H1 (cell line): ENCODE data around the gene LDLRAD4. TPM values are rescaled to one million over a fixed set of nuclear protein-coding genes. Genes with fewer than 3 reads are reported as not detected.

Experiments
- CTCF ChIA-PET: fragments of 300-600 bp; sonication (Branson Sonifier 250); formaldehyde crosslinking; loops from one replicate; lab custom pipeline; 2021; ENCODE audit not compliant: partially characterized antibody; lab: Charles Lee
- POLR2A ChIA-PET: fragments of 300-600 bp; sonication (Branson Sonifier 250); formaldehyde crosslinking; loops from one replicate; lab custom pipeline; 2021; ENCODE audit warnings: inconsistent platforms; ENCODE audit not compliant: partially characterized antibody; lab: Charles Lee
- DNase-seq, 2 experiments: peaks; one replicate each; pipeline versions ENCODE4 v3.0.0 to v3.0.0-alpha.2; 2010 to 2022; ENCODE audit warnings: low spot score in 2 of 2, low read depth in 1 of 2, mixed read lengths in 1 of 2
- FAIRE-seq: peaks from 2 replicates; lab custom pipeline; 2011; peaks lifted over from hg19 to GRCh38; lab: Jason Lieb, UNC
- H2AFZ ChIP-seq: 2 replicates; pipeline ENCODE4 v1.8.1; 2012; ENCODE audit warnings: low read length, inconsistent platforms
- H2AK5ac ChIP-seq: 2 replicates; pipeline ENCODE4 v1.6.1; 2013; ENCODE audit warnings: low read depth, low read length
- H2BK120ac ChIP-seq: replicated peaks from 2 replicates; pipeline ENCODE3; 2013; ENCODE audit warnings: low read depth, low read length, inconsistent platforms
- H2BK12ac ChIP-seq: 2 replicates; pipeline ENCODE4 v1.6.1; 2013; ENCODE audit warnings: low read depth, low read length
- H2BK15ac ChIP-seq: 2 replicates; pipeline ENCODE4 v1.6.1; 2013; ENCODE audit warnings: low read length
- H2BK20ac ChIP-seq: 2 replicates; pipeline ENCODE4 v1.6.1; 2013; ENCODE audit warnings: low read length
- H2BK5ac ChIP-seq: 2 replicates; pipeline ENCODE4 v1.6.1; 2013; ENCODE audit warnings: low read depth, low read length
- H3K14ac ChIP-seq: 2 replicates; pipeline ENCODE4 v1.6.1; 2013; ENCODE audit warnings: inconsistent platforms; ENCODE audit not compliant: insufficient read length
- H3K18ac ChIP-seq: 2 replicates; pipeline ENCODE4 v1.6.1; 2013; ENCODE audit warnings: low read length; ENCODE audit errors: extremely low read depth
- H3K23ac ChIP-seq: 2 replicates; pipeline ENCODE4 v1.6.1; 2013; ENCODE audit warnings: inconsistent platforms; ENCODE audit not compliant: insufficient read length
- H3K23me2 ChIP-seq: 2 replicates; pipeline ENCODE4 v1.6.1; 2013; ENCODE audit warnings: low read depth, low read length
- H3K27ac ChIP-seq: 2 replicates; pipeline ENCODE4 v1.6.1; 2011; ENCODE audit warnings: low read depth, low read length, inconsistent platforms
- H3K27me3 ChIP-seq, 4 experiments: replicated peaks in 1 of 4; 1 replicate in 1 of 4; 2 replicates in 3 of 4; pipeline versions ENCODE4 v1.6.1 to v1.8.1; 2011 to 2013; ENCODE audit warnings: low read length in 3 of 4, mild to moderate bottlenecking in 3 of 4, inconsistent platforms in 2 of 4, mixed read lengths in 2 of 4, moderate library complexity in 1 of 4; ENCODE audit not compliant: control insufficient read depth in 3 of 4, insufficient read depth in 3 of 4; ENCODE audit errors: extremely low read depth in 1 of 4
- H3K36me3 ChIP-seq, 4 experiments: 2 replicates each; pipeline versions ENCODE4 v1.6.1 to v1.8.1; 2011 to 2013; ENCODE audit warnings: mild to moderate bottlenecking in 4 of 4, low read length in 3 of 4, moderate library complexity in 2 of 4, control low read depth in 1 of 4, inconsistent platforms in 1 of 4; ENCODE audit not compliant: insufficient read depth in 4 of 4, control insufficient read depth in 2 of 4
- H3K4ac ChIP-seq: replicated peaks from 2 replicates; pipeline ENCODE3; 2013; ENCODE audit warnings: low read length, low read depth, mixed read lengths, inconsistent platforms; ENCODE audit not compliant: insufficient read length
- H3K4me1 ChIP-seq, 4 experiments: replicated peaks in 1 of 4; 1 replicate in 1 of 4; 2 replicates in 3 of 4; pipeline versions ENCODE4 v1.6.1 to v1.8.1; 2011 to 2013; ENCODE audit warnings: low read length in 3 of 4, inconsistent platforms in 2 of 4, mixed read lengths in 1 of 4; ENCODE audit not compliant: insufficient read depth in 4 of 4, control insufficient read depth in 3 of 4
- H3K4me2 ChIP-seq, 2 experiments: 2 replicates each; pipeline versions ENCODE4 v1.6.1 to v1.8.1; 2011 to 2013; ENCODE audit warnings: low read depth in 2 of 2, low read length in 2 of 2, control low read depth in 1 of 2, inconsistent platforms in 1 of 2, mild to moderate bottlenecking in 1 of 2; ENCODE audit not compliant: insufficient read depth in 1 of 2
- H3K4me3 ChIP-seq, 4 experiments: fragments of 200-600, 300-600 bp in 1 of 4; sonication (generic), shearing (Covaris generic), sonication (Bioruptor Twin) in 1 of 4; 2 replicates each; pipeline versions ENCODE4 v1.5.1 to v1.8.1; 2011 to 2016; ENCODE audit warnings: low read length in 4 of 4, low read depth in 3 of 4, control low read depth in 2 of 4, inconsistent platforms in 2 of 4, mild to moderate bottlenecking in 2 of 4, mixed read lengths in 1 of 4, moderate library complexity in 1 of 4; ENCODE audit not compliant: insufficient read depth in 2 of 4; ENCODE audit errors: extremely low read depth in 1 of 4
- H3K56ac ChIP-seq: replicated peaks from 2 replicates; pipeline ENCODE3; 2013; ENCODE audit warnings: low read depth, mild to moderate bottlenecking, mixed read lengths, low read length, inconsistent platforms; ENCODE audit not compliant: insufficient read length
- H3K79me1 ChIP-seq: 2 replicates; pipeline ENCODE4 v1.6.1; 2013; ENCODE audit warnings: low read depth, low read length, control low read depth
- H3K79me2 ChIP-seq, 2 experiments: 2 replicates each; pipeline versions ENCODE4 v1.6.1 to v1.8.1; 2012 to 2013; ENCODE audit warnings: low read length in 2 of 2, mild to moderate bottlenecking in 2 of 2, inconsistent platforms in 1 of 2; ENCODE audit not compliant: insufficient read depth in 2 of 2, control insufficient read depth in 1 of 2
- H3K9ac ChIP-seq, 4 experiments: replicated peaks in 1 of 4; 1 replicate in 1 of 4; 2 replicates in 3 of 4; pipeline versions ENCODE4 v1.6.1 to v1.8.1; 2011 to 2013; ENCODE audit warnings: low read depth in 3 of 4, low read length in 3 of 4, control low read depth in 2 of 4, mild to moderate bottlenecking in 2 of 4, moderate library complexity in 2 of 4, inconsistent platforms in 1 of 4; ENCODE audit errors: extremely low read depth in 1 of 4
- H3K9me3 ChIP-seq, 2 experiments: 2 replicates each; pipeline versions ENCODE4 v1.6.1 to v1.8.1; 2012 to 2013; ENCODE audit warnings: mild to moderate bottlenecking in 2 of 2, moderate library complexity in 2 of 2, control low read depth in 1 of 2, inconsistent platforms in 1 of 2, low read depth in 1 of 2, low read length in 1 of 2, mixed read lengths in 1 of 2; ENCODE audit not compliant: insufficient read depth in 2 of 2
- H4K20me1 ChIP-seq, 2 experiments: replicated peaks in 1 of 2; 2 replicates each; pipeline versions ENCODE3 to v1.8.1; 2011 to 2013; ENCODE audit warnings: inconsistent platforms in 2 of 2, low read length in 2 of 2, mild to moderate bottlenecking in 1 of 2; ENCODE audit not compliant: insufficient read depth in 2 of 2, control insufficient read depth in 1 of 2
- H4K5ac ChIP-seq: 2 replicates; pipeline ENCODE4 v1.6.1; 2013; ENCODE audit warnings: low read length, low read depth, mixed read lengths, inconsistent platforms; ENCODE audit not compliant: insufficient read length
- H4K8ac ChIP-seq: 2 replicates; pipeline ENCODE4 v1.8.0; 2013; ENCODE audit warnings: mild to moderate bottlenecking, moderate library complexity, low read length, inconsistent platforms; ENCODE audit not compliant: insufficient read depth; ENCODE audit errors: extremely low read depth
- H4K91ac ChIP-seq: replicated peaks from 2 replicates; pipeline ENCODE3; 2013; ENCODE audit warnings: low read length, mixed read lengths, inconsistent platforms; ENCODE audit not compliant: insufficient read length
- CBX8 ChIP-seq: fragments of 300-800, 300-1000 bp; sonication (generic); IDR thresholded peaks from 2 replicates; pipeline ENCODE4 v1.7.1; 2016; ENCODE audit warnings: low read depth, low read length, borderline replicate concordance
- CHD1 ChIP-seq: IDR thresholded peaks from 2 replicates; pipeline ENCODE4 v1.6.1; 2012; ENCODE audit warnings: low read depth, low read length, improper control_type of control experiment
- CREB1 ChIP-seq: IDR thresholded peaks from 2 replicates; pipeline ENCODE4 v1.6.1; 2012; ENCODE audit warnings: inconsistent platforms
- HDAC2 ChIP-seq, 2 experiments: fragments of 300-600 bp in 1 of 2; sonication (generic) in 1 of 2; IDR thresholded peaks; 2 replicates each; pipeline ENCODE4 v1.6.1; 2011 to 2012; ENCODE audit warnings: low read depth in 2 of 2, low read length in 2 of 2, mild to moderate bottlenecking in 2 of 2, moderate library complexity in 2 of 2, borderline replicate concordance in 1 of 2, inconsistent platforms in 1 of 2
- MAX ChIP-seq: IDR thresholded peaks from 2 replicates; pipeline ENCODE4 v1.6.1; 2012; ENCODE audit warnings: inconsistent platforms
- POLR2AphosphoS5 ChIP-seq: IDR thresholded peaks from 2 replicates; pipeline ENCODE4 v1.6.1; 2011; ENCODE audit warnings: low read depth, low read length
- RBBP5 ChIP-seq: IDR thresholded peaks from 2 replicates; pipeline ENCODE4 v1.7.1; 2012; ENCODE audit warnings: low read depth, mild to moderate bottlenecking, inconsistent platforms, low read length, moderate library complexity, borderline replicate concordance
- SAP30 ChIP-seq: fragments of 300-600 bp; sonication (generic); IDR thresholded peaks from 2 replicates; pipeline ENCODE4 v1.7.1; 2012; ENCODE audit warnings: low read length, moderate library complexity, mild to moderate bottlenecking, inconsistent platforms; ENCODE audit not compliant: insufficient read depth, insufficient replicate concordance
- TAF7 ChIP-seq: optimal IDR thresholded peaks from 2 replicates; pipeline ENCODE3; 2011; ENCODE audit warnings: low read depth, mild to moderate bottlenecking, inconsistent platforms, low read length, moderate library complexity, borderline replicate concordance
- USF2 ChIP-seq: IDR thresholded peaks from 2 replicates; pipeline ENCODE4 v1.6.1; 2011; ENCODE audit warnings: low read length, improper control_type of control experiment
- ZNF274 ChIP-seq: IDR thresholded peaks from 2 replicates; pipeline ENCODE4 v1.7.0; 2012; ENCODE audit warnings: low read length, borderline replicate concordance; ENCODE audit errors: extremely low read depth
- WGBS, 2 experiments: shearing (Covaris generic) in 1 of 2; methylation state at CpG; one replicate each; pipeline versions ENCODE4 v1.1.6 to v1.1.7; 2013 to 2015; ENCODE audit warnings: low lambda C conversion rate in 2 of 2, mixed read lengths in 2 of 2, inconsistent platforms in 1 of 2, low coverage in 1 of 2, missing lambda C conversion rate in 1 of 2; ENCODE audit not compliant: insufficient replicate concordance in 2 of 2, insufficient coverage in 1 of 2, insufficient read length in 1 of 2; ENCODE audit errors: extremely low coverage in 1 of 2, missing lambda C conversion rate in 1 of 2; 5-methylcytosine and 5-hydroxymethylcytosine counted together
- polyA plus RNA-seq, 7 experiments: library from polyadenylated mRNA; depleted of rRNA in 3 of 7; stranded (reverse) in 5 of 7; unstranded in 2 of 7; fragments of >200 nt in 5 of 7; fragments of 200-250 nt in 2 of 7; gene quantifications; 1 replicate in 5 of 7; 2 replicates in 1 of 7; 4 replicates in 1 of 7; pipeline versions ENCODE4 v1.2.1 to v1.2.3, GENCODE V29; 2011 to 2013; ENCODE audit warnings: missing spikeins in 2 of 7, mixed read lengths in 2 of 7
- total RNA-seq: library from RNA; stranded (reverse); fragmentation: NEBNext Ultra II Directional; extraction: Animal tissue kit (Norgen Biotek cat#: 25700); gene quantifications from 2 replicates; pipeline ENCODE4 v1.2.1, GENCODE V29; 2021

The LDLRAD4 gene
- total and polyA plus RNA-seq, 2 of the 8 experiments (the other 6 are each of a cell fraction or from before 2014, with no cell fraction given): 0.77 to 1.4 TPM

GRCh38 chr18:13681701-13682100, 463.1 kb downstream of the LDLRAD4 start:
- 0 out of 2 replicates have a peak, but pooled peaks cover 1% of the 10 kb centered on the region for H3K23me2 ChIP-seq
- H3K4me3 ChIP-seq: no peak overlapping the region
- DNase-seq (no peak), FAIRE-seq (no peak)
- no peak overlapping the region for H4K5ac ChIP-seq
- H3K4me2 ChIP-seq: no peak overlapping the region
- no peaks in the 10 kb centered on the region for H3K27me3 ChIP-seq
- peaks cover 0 to 2% of the 10 kb centered on the region in 2 experiments for H4K20me1 ChIP-seq
- H3K56ac ChIP-seq: no peak overlapping the region
- H3K27ac ChIP-seq: no peak overlapping the region
- no peak overlapping the region for H3K4ac ChIP-seq
- peaks cover 7 to 8% of the 10 kb centered on the region in 2 experiments; a peak in 3 of 4 replicates for H3K9me3 ChIP-seq
- no peak overlapping the region for H2BK120ac ChIP-seq
- no peak overlapping the region for H2BK20ac ChIP-seq
- H3K14ac ChIP-seq: no peak overlapping the region
- peaks cover 2% of the 10 kb centered on the region; the same call in 1 of the 2 replicates for H3K79me1 ChIP-seq
- H2AFZ ChIP-seq: no peak overlapping the region
- 90% methylated on average over 6 of the region's 6 CpGs; no CpG with 5 or more reads in 1 of the 2 experiments for WGBS, 2 experiments
- H2BK15ac ChIP-seq: no peak overlapping the region
- peaks cover 0 to 1% (median 0%) of the 10 kb centered on the region in 4 experiments; a peak in 1 of 8 replicates for H3K36me3 ChIP-seq
- no peak overlapping the region for H4K91ac ChIP-seq
- no peak overlapping the region for H2AK5ac ChIP-seq
- H2BK5ac ChIP-seq: no peak overlapping the region
- H2BK12ac ChIP-seq: no peak overlapping the region
- ChIA-PET POLR2A (interaction anchor here (0.7 kb wide), 1 partner anchor 44 kb away, joined by 3 read pairs; the partner anchor contains the start of genes FAM210A and RNMT), CTCF (interaction anchor here (0.7 to 2.2 kb wide), 6 partner anchors 9 to 1387 kb away, joined by 3 to 8 read pairs (median 4); no protein-coding TSS in a partner anchor)
- H3K9ac ChIP-seq: no peak overlapping the region
- peaks cover 0 to 36% of the 10 kb centered on the region in 2 experiments; a peak in 2 of 4 replicates for H3K79me2 ChIP-seq
- H4K8ac ChIP-seq: no peak overlapping the region
- no peak overlapping the region for H3K18ac ChIP-seq
- no peak overlapping the region for H3K23ac ChIP-seq
- no peaks in the 10 kb centered on the region for H3K4me1 ChIP-seq
- TF ChIP-seq CBX8 (no peak), ZNF274 (no peak), RBBP5 (no peak), CHD1 (no peak), SAP30 (no peak), POLR2AphosphoS5 (no peak), CREB1 (no peak), HDAC2 (IDR thresholded peaks at IDR 0.05; ENCODE audit: borderline replicate concordance in 1 of 2, low read depth in 2 of 2, low read length in 2 of 2) (no peak), TAF7 (no peak), MAX (no peak), USF2 (no peak)
